A673 (cell line): ENCODE measurements around the gene BTBD6.

ENCODE experiments used
- EZH2 ChIP-seq: fragments of 200-600 bp; sonication (generic); IDR thresholded peaks from 2 replicates; pipeline ENCODE4 v1.6.1; 2017; ENCODE audit warnings: borderline replicate concordance, low read depth, mild to moderate bottlenecking, mixed read lengths, antibody characterized with exemption, low read length; ENCODE audit not compliant: poor library complexity, severe bottlenecking
- TF ChIP-seq, protein P1 (sequence below): fragments of 300-800, 200-600 bp; sonication (generic); conservative IDR thresholded peaks from 2 replicates; pipeline ENCODE4 v1.5.1; 2017; ENCODE audit warnings: low read depth, mild to moderate bottlenecking, antibody characterized with exemption, low read length, moderate library complexity, mixed read lengths

DNA sequence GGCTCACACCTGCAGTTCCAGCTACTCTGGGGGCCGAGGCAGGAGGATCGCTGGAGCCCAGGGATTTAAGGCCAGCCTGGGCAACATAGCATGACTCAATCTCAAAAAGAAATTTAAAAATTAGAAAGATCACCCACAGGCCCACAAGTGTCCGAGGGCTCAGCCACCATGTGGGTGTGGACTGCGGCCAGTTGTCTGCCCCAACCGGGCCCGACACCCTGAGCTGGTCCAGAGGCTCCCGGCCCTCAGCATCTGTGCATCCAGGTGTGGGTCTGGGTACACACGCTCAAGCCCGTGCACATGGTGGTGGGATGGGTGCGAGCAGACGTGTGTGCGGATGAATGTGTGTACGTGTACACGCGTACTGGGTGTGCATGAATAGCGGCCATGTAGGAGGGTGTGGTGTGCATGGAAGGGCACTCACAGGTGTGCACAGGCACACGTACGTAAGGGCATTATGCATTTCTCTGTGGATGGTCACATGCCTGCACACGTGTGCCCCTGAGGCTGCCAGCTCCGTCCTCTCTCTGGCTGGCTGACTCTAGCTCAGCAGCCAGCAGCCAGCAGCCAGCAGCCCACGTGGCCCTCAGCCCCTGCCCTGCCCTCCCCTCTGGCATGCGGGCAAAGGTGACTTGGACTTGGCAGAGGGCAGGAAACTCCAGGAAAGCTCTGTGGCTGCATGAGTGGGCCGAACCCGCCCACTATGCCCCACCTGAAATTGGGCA lies 44.0 kb upstream of the BTBD6 start:
- TF ChIP-seq, protein P1, sequence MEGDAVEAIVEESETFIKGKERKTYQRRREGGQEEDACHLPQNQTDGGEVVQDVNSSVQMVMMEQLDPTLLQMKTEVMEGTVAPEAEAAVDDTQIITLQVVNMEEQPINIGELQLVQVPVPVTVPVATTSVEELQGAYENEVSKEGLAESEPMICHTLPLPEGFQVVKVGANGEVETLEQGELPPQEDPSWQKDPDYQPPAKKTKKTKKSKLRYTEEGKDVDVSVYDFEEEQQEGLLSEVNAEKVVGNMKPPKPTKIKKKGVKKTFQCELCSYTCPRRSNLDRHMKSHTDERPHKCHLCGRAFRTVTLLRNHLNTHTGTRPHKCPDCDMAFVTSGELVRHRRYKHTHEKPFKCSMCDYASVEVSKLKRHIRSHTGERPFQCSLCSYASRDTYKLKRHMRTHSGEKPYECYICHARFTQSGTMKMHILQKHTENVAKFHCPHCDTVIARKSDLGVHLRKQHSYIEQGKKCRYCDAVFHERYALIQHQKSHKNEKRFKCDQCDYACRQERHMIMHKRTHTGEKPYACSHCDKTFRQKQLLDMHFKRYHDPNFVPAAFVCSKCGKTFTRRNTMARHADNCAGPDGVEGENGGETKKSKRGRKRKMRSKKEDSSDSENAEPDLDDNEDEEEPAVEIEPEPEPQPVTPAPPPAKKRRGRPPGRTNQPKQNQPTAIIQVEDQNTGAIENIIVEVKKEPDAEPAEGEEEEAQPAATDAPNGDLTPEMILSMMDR = no peak
- TF ChIP-seq EZH2 = no peak
